ENCODE results near the gene MLF2. TPM values are rescaled to one million over a fixed set of nuclear protein-coding genes. Genes with fewer than 3 reads are reported as not detected.
A peak's percentile ranks its signal among the peaks of the same experiment; 100 is the strongest.
"Not testable (repeated sequence)": the region's sequence is repeated elsewhere in the genome, so short reads cannot be mapped to it uniquely, and the experiment has no call there.

The MLF2 gene
- total and polyA plus RNA-seq, 10 of the 15 experiments (the other 5 are each of a cell fraction or from before 2014, with no cell fraction given), result 13.5 to 222 (median 130) TPM

GRCh38 chr12:6745741-6746525 is 7.0 kb downstream of the MLF2 start (continued):
- 0 out of 2 replicates have a peak, but pooled peaks have one; percentile 11 for TF ChIP-seq CREB1 (IDR thresholded peaks at IDR 0.05; ENCODE audit: low read depth)

GRCh38 chr12:6743300-6743699 is 9.6 kb downstream of the MLF2 start:
- POLR2A ChIA-PET, result interaction anchor here (0.6 kb wide), 1 partner anchor 320 kb away, joined by 3 read pairs; no protein-coding TSS in a partner anchor
- SMC1A ChIA-PET (ENCODE audit: uncharacterized antibody, unreplicated experiment); DNase-seq (ENCODE audit: low read depth, low spot score): not testable (repeated sequence)

DNA sequence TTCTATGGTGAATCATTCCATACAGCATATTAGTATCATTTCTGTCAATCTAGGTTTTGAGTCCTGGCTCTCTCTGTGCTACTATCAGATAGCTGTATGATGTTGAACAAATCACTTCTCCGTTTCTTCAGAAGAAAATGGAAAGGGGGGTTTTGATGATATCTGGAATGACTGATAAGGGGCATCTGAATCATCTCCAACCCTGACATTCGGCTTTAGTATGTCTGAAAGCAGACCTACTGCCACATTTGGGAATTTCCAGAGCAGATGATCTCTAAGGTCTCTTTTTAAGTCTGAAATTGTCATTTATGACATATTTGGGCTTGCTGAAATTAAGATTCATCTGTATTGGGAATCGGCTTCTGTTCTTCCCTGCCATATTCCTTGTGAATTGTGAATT is 10.1 kb downstream of the MLF2 start:
- no peaks in the 10 kb centered on the region for H3K79me2 ChIP-seq (ENCODE audit: control insufficient read depth, insufficient read depth, low read length)
- H3K9me3 ChIP-seq (replicated peaks; ENCODE audit: control insufficient read depth, insufficient read depth, low read length), result peaks cover 5% of the 10 kb centered on the region
- no peak for DNase-seq (ENCODE audit: low read depth, low spot score)
- ChIA-PET CTCF (no interaction called here), POLR2A (interaction anchor here (0.6 kb wide), 1 partner anchor 319 kb away, joined by 3 read pairs; no protein-coding TSS in a partner anchor), RAD21 (ENCODE audit: unreplicated experiment) (no interaction called here), SMC1A (ENCODE audit: uncharacterized antibody, unreplicated experiment) (interaction anchor here (0.6 kb wide), 1 partner anchor 79 kb away, joined by 3 read pairs; no protein-coding TSS in a partner anchor)
- no TSS peak for BruUV-seq (replicated peaks)
- no peaks in the 10 kb centered on the region for H4K20me1 ChIP-seq (ENCODE audit: control insufficient read depth, insufficient read depth)
- peak; percentile 7 for FAIRE-seq
- WGBS (ENCODE audit: insufficient coverage, insufficient replicate concordance, low lambda C conversion rate, missing lambda C conversion rate), result 7% methylated on average over 3 of the region's 3 CpGs
- no peak overlapping the region for H3K4me3 ChIP-seq
- peaks cover 13% of the 10 kb centered on the region for H3K4me1 ChIP-seq (ENCODE audit: control insufficient read depth, insufficient read depth, low read length)
- H2AFZ ChIP-seq (ENCODE audit: control insufficient read depth, low read depth, low read length), result no peak overlapping the region
- in situ Hi-C loops (cut with MboI) (no loop called here), intact Hi-C loops (cut with micrococcal nuclease; ENCODE audit: unreplicated experiment) (no loop called here)
- H3K27ac ChIP-seq (ENCODE audit: control insufficient read depth, insufficient read depth), result no peak overlapping the region
- ATAC-seq, result peak; percentile 18; the same call in 1 of the 3 replicates
- no peaks in the 10 kb centered on the region for H3K27me3 ChIP-seq (replicated peaks in 1 of 2; ENCODE audit: control insufficient read depth in 2 of 2, insufficient read depth in 2 of 2, low read length in 1 of 2)
- H3K4me2 ChIP-seq (ENCODE audit: control insufficient read depth, insufficient read depth), result no peak overlapping the region
- no peak overlapping the region for H3K9ac ChIP-seq (ENCODE audit: control insufficient read depth, insufficient read depth, low read length)
- no peaks in the 10 kb centered on the region; a peak in 3 of 4 replicates for H3K36me3 ChIP-seq (ENCODE audit: control insufficient read depth in 2 of 2, insufficient read depth in 2 of 2, low read length in 1 of 2)
- no peak for TF ChIP-seq STAT1 (conservative IDR thresholded peaks at IDR 0.05)
- no peak for TF ChIP-seq NFYB (IDR thresholded peaks at IDR 0.05; ENCODE audit: insufficient read depth, low read depth, low read length)
- TF ChIP-seq, protein P1, sequence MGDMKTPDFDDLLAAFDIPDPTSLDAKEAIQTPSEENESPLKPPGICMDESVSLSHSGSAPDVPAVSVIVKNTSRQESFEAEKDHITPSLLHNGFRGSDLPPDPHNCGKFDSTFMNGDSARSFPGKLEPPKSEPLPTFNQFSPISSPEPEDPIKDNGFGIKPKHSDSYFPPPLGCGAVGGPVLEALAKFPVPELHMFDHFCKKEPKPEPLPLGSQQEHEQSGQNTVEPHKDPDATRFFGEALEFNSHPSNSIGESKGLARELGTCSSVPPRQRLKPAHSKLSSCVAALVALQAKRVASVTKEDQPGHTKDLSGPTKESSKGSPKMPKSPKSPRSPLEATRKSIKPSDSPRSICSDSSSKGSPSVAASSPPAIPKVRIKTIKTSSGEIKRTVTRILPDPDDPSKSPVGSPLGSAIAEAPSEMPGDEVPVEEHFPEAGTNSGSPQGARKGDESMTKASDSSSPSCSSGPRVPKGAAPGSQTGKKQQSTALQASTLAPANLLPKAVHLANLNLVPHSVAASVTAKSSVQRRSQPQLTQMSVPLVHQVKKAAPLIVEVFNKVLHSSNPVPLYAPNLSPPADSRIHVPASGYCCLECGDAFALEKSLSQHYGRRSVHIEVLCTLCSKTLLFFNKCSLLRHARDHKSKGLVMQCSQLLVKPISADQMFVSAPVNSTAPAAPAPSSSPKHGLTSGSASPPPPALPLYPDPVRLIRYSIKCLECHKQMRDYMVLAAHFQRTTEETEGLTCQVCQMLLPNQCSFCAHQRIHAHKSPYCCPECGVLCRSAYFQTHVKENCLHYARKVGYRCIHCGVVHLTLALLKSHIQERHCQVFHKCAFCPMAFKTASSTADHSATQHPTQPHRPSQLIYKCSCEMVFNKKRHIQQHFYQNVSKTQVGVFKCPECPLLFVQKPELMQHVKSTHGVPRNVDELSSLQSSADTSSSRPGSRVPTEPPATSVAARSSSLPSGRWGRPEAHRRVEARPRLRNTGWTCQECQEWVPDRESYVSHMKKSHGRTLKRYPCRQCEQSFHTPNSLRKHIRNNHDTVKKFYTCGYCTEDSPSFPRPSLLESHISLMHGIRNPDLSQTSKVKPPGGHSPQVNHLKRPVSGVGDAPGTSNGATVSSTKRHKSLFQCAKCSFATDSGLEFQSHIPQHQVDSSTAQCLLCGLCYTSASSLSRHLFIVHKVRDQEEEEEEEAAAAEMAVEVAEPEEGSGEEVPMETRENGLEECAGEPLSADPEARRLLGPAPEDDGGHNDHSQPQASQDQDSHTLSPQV (IDR thresholded peaks at IDR 0.05), result no peak
- TF ChIP-seq RELA (IDR thresholded peaks at IDR 0.05; ENCODE audit: borderline replicate concordance, partially characterized antibody), result no peak
- no peak for TF ChIP-seq HDGF (IDR thresholded peaks at IDR 0.05)
- no peak for TF ChIP-seq NFYA (IDR thresholded peaks at IDR 0.05; ENCODE audit: borderline replicate concordance, low read depth, low read length)
- no peak for TF ChIP-seq NR2C1 (IDR thresholded peaks at IDR 0.05)
- TF ChIP-seq, protein P2, sequence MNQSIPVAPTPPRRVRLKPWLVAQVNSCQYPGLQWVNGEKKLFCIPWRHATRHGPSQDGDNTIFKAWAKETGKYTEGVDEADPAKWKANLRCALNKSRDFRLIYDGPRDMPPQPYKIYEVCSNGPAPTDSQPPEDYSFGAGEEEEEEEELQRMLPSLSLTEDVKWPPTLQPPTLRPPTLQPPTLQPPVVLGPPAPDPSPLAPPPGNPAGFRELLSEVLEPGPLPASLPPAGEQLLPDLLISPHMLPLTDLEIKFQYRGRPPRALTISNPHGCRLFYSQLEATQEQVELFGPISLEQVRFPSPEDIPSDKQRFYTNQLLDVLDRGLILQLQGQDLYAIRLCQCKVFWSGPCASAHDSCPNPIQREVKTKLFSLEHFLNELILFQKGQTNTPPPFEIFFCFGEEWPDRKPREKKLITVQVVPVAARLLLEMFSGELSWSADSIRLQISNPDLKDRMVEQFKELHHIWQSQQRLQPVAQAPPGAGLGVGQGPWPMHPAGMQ (IDR thresholded peaks at IDR 0.05; ENCODE audit: borderline replicate concordance), result no peak

More at GRCh38 chr12:6743300-6743699, 9.6 kb downstream of the MLF2 start:
- intact Hi-C loops (cut with micrococcal nuclease; ENCODE audit: unreplicated experiment); H3K79me2 ChIP-seq (ENCODE audit: control insufficient read depth, insufficient read depth, low read length); in situ Hi-C loops (cut with MboI); H3K27me3 ChIP-seq (replicated peaks in 1 of 2; ENCODE audit: control insufficient read depth in 2 of 2, insufficient read depth in 2 of 2, low read length in 1 of 2); H2AFZ ChIP-seq (ENCODE audit: control insufficient read depth, low read depth, low read length); ATAC-seq; H4K20me1 ChIP-seq (ENCODE audit: control insufficient read depth, insufficient read depth); H3K9ac ChIP-seq (ENCODE audit: control insufficient read depth, insufficient read depth, low read length); H3K27ac ChIP-seq (ENCODE audit: control insufficient read depth, insufficient read depth); BruUV-seq (replicated peaks); H3K4me2 ChIP-seq (ENCODE audit: control insufficient read depth, insufficient read depth); RAD21 ChIA-PET (ENCODE audit: unreplicated experiment); H3K9me3 ChIP-seq (replicated peaks; ENCODE audit: control insufficient read depth, insufficient read depth, low read length); FAIRE-seq; H3K4me3 ChIP-seq; H3K36me3 ChIP-seq (ENCODE audit: control insufficient read depth in 2 of 2, insufficient read depth in 2 of 2, low read length in 1 of 2); CTCF ChIA-PET: not testable (repeated sequence)
- peaks cover 13% of the 10 kb centered on the region for H3K4me1 ChIP-seq (ENCODE audit: control insufficient read depth, insufficient read depth, low read length)
- 46% methylated on average over 7 of the region's 7 CpGs for WGBS (ENCODE audit: insufficient coverage, insufficient replicate concordance, low lambda C conversion rate, missing lambda C conversion rate)

Measured in GM12878 (cell line).